HCT116 (cell line): ENCODE results near the gene COL9A2.

Experiments used
- CBX3 ChIP-seq: IDR thresholded peaks from 2 replicates; pipeline ENCODE4 v1.6.1; 2012; ENCODE audit warnings: low read depth
- CEBPB ChIP-seq: IDR thresholded peaks from 2 replicates; pipeline ENCODE4 v1.6.1; 2012; ENCODE audit warnings: low read depth
- EGR1 ChIP-seq: IDR thresholded peaks from 2 replicates; pipeline ENCODE4 v1.6.1; 2012; ENCODE audit warnings: low read depth
- EZH2 ChIP-seq: fragments of 200-600 bp; sonication (generic); IDR thresholded peaks from 2 replicates; pipeline ENCODE4 v1.6.1; 2017; ENCODE audit warnings: antibody characterized with exemption, mixed run types
- FOSL1 ChIP-seq: IDR thresholded peaks from 2 replicates; pipeline ENCODE4 v1.6.1; 2012; ENCODE audit warnings: low read depth
- POLR2A ChIP-seq: IDR thresholded peaks from 2 replicates; pipeline ENCODE4 v1.7.0; 2011; ENCODE audit warnings: borderline replicate concordance; ENCODE audit not compliant: insufficient read depth, insufficient read length; ENCODE audit errors: extremely low read depth
- POLR2AphosphoS5 ChIP-seq: IDR thresholded peaks from 2 replicates; pipeline ENCODE4 v1.6.1; 2011; ENCODE audit warnings: mild to moderate bottlenecking, low read depth, low read length, moderate library complexity
- SRF ChIP-seq: IDR thresholded peaks from 2 replicates; pipeline ENCODE4 v1.6.1; 2012; ENCODE audit warnings: low read depth
- ZFX ChIP-seq: fragments of 450-650 bp; IDR thresholded peaks from 2 replicates; pipeline ENCODE4 v1.6.1; 2017
- TF ChIP-seq, protein P1 (sequence below), 3 experiments: fragments of 200-600 bp in 1 of 3; sonication (generic) in 1 of 3; IDR thresholded peaks in 2 of 3; conservative IDR thresholded peaks in 1 of 3; 2 replicates each; pipeline ENCODE4 v1.5.1; 2012 to 2017; ENCODE audit warnings: low read depth in 2 of 3, low read length in 2 of 3, antibody characterized with exemption in 1 of 3, borderline replicate concordance in 1 of 3, control low read depth in 1 of 3, mild to moderate bottlenecking in 1 of 3, mixed read lengths in 1 of 3, mixed run types in 1 of 3, moderate library complexity in 1 of 3; ENCODE audit not compliant: insufficient read depth in 1 of 3
- TF ChIP-seq, protein P2 (sequence below): IDR thresholded peaks from 2 replicates; pipeline ENCODE4 v1.6.1; 2012; ENCODE audit warnings: low read depth

DNA sequence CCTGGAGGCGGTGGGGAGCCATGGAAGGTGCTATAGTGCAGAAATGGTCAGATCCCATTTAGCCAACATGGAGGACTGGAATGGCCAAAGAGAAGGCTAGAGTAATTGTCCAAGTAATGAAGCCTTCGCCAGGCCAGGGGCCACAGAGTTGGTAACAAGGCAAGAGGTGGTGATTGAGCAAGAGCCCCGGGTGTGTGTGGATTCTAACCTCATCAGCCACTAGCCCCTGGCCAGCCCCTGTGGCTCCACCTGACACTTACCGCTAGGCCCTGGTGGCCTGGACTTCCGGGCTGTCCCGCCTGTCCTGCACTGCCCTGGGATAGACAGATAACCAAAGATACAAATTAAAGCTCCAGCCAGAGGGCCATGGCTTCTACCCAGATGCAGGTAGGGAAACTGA, 9.9 kb downstream of the COL9A2 start:
- TF ChIP-seq, protein P1, sequence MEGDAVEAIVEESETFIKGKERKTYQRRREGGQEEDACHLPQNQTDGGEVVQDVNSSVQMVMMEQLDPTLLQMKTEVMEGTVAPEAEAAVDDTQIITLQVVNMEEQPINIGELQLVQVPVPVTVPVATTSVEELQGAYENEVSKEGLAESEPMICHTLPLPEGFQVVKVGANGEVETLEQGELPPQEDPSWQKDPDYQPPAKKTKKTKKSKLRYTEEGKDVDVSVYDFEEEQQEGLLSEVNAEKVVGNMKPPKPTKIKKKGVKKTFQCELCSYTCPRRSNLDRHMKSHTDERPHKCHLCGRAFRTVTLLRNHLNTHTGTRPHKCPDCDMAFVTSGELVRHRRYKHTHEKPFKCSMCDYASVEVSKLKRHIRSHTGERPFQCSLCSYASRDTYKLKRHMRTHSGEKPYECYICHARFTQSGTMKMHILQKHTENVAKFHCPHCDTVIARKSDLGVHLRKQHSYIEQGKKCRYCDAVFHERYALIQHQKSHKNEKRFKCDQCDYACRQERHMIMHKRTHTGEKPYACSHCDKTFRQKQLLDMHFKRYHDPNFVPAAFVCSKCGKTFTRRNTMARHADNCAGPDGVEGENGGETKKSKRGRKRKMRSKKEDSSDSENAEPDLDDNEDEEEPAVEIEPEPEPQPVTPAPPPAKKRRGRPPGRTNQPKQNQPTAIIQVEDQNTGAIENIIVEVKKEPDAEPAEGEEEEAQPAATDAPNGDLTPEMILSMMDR (IDR thresholded peaks at IDR 0.05 in 2 of 3, conservative IDR thresholded peaks at IDR 0.05 in 1 of 3; ENCODE audit: borderline replicate concordance in 1 of 3, insufficient read depth in 1 of 3, low read depth in 2 of 3, low read length in 2 of 3) = no peak
- TF ChIP-seq POLR2A (no peak), EGR1 (no peak), CBX3 (no peak), POLR2AphosphoS5 (no peak), SRF (no peak), ZFX (no peak), CEBPB (no peak), EZH2 (no peak), FOSL1 (no peak)
- TF ChIP-seq, protein P2, sequence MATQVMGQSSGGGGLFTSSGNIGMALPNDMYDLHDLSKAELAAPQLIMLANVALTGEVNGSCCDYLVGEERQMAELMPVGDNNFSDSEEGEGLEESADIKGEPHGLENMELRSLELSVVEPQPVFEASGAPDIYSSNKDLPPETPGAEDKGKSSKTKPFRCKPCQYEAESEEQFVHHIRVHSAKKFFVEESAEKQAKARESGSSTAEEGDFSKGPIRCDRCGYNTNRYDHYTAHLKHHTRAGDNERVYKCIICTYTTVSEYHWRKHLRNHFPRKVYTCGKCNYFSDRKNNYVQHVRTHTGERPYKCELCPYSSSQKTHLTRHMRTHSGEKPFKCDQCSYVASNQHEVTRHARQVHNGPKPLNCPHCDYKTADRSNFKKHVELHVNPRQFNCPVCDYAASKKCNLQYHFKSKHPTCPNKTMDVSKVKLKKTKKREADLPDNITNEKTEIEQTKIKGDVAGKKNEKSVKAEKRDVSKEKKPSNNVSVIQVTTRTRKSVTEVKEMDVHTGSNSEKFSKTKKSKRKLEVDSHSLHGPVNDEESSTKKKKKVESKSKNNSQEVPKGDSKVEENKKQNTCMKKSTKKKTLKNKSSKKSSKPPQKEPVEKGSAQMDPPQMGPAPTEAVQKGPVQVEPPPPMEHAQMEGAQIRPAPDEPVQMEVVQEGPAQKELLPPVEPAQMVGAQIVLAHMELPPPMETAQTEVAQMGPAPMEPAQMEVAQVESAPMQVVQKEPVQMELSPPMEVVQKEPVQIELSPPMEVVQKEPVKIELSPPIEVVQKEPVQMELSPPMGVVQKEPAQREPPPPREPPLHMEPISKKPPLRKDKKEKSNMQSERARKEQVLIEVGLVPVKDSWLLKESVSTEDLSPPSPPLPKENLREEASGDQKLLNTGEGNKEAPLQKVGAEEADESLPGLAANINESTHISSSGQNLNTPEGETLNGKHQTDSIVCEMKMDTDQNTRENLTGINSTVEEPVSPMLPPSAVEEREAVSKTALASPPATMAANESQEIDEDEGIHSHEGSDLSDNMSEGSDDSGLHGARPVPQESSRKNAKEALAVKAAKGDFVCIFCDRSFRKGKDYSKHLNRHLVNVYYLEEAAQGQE = no peak
